ENCODE results near the gene HMGA1. TPM values are rescaled to one million over a fixed set of nuclear protein-coding genes. Genes with fewer than 3 reads are reported as not detected.
A peak's percentile ranks its signal among the peaks of the same experiment; 100 is the strongest.

HMGA1 gene
- total and polyA plus RNA-seq, 7 donors = 83.5 to 389 (median 134) TPM

- no peak for TF ChIP-seq CTCF (IDR thresholded peaks at IDR 0.05)
- peaks cover 43% of the 10 kb centered on the region for H3K4me1 ChIP-seq
- 52 to 84% (median 59%) methylated on average over 5 of the region's 5 CpGs for WGBS, 3 donors
- peak overlapping the region; percentile 83 for H3K27ac ChIP-seq
- H3K36me3 ChIP-seq (ENCODE audit: insufficient read depth in 1 of 2, low read depth in 1 of 2) = peaks cover 0 to 16% of the 10 kb centered on the region in 2 donors
- H3K9me3 ChIP-seq = no peaks in the 10 kb centered on the region
- DNase-seq (no peak), ATAC-seq (peak; percentile 20 to 50 (median 39))
- intact Hi-C loops (cut with DNase I) = loop anchor here in 1 of 2 donors (5.0 kb wide), 1 partner anchor 106 kb away; no protein-coding TSS in a partner anchor
- H3K27me3 ChIP-seq (ENCODE audit: insufficient read depth in 3 of 3, low read length in 2 of 3) = no peaks in the 10 kb centered on the region
- no peak overlapping the region for H3K4me3 ChIP-seq
Measured at GRCh38 chr6:34276191-34276590, 39.5 kb downstream of the HMGA1 start.

- H3K36me3 ChIP-seq (ENCODE audit: insufficient read depth in 1 of 2, low read depth in 1 of 2) = peaks cover 0 to 16% of the 10 kb centered on the region in 2 donors
- DNase-seq (peak; percentile 43 to 85), ATAC-seq (peak; percentile 89 to 91 (median 90))
- H3K4me1 ChIP-seq = peaks cover 47% of the 10 kb centered on the region
- TF ChIP-seq CTCF (IDR thresholded peaks at IDR 0.05) = no peak
- no peaks in the 10 kb centered on the region for H3K9me3 ChIP-seq
- intact Hi-C loops (cut with DNase I) = loop anchor here in 1 of 2 donors (5.0 kb wide), 1 partner anchor 105 kb away; no protein-coding TSS in a partner anchor
- no peaks in the 10 kb centered on the region for H3K27me3 ChIP-seq (ENCODE audit: insufficient read depth in 3 of 3, low read length in 2 of 3)
- 21 to 44% (median 26%) methylated on average over 10 of the region's 10 CpGs for WGBS, 3 donors
- no peak overlapping the region for H3K4me3 ChIP-seq
- H3K27ac ChIP-seq = peak overlapping the region; percentile 83
Measured at GRCh38 chr6:34276881-34277762, 40.4 kb downstream of the HMGA1 start.

- intact Hi-C loops (cut with DNase I) = loop anchor here in 1 of 2 donors (5.0 kb wide), 1 partner anchor 105 kb away; no protein-coding TSS in a partner anchor
- peaks cover 0 to 16% of the 10 kb centered on the region in 2 donors for H3K36me3 ChIP-seq (ENCODE audit: insufficient read depth in 1 of 2, low read depth in 1 of 2)
- no peak overlapping the region for H3K4me3 ChIP-seq
- peak overlapping the region; percentile 83 for H3K27ac ChIP-seq
- no peak for TF ChIP-seq CTCF (IDR thresholded peaks at IDR 0.05)
- WGBS, 3 donors = 55 to 77% (median 58%) methylated on average over 4 of the region's 4 CpGs
- no peaks in the 10 kb centered on the region for H3K27me3 ChIP-seq (ENCODE audit: insufficient read depth in 3 of 3, low read length in 2 of 3)
- H3K9me3 ChIP-seq = no peaks in the 10 kb centered on the region
- no peak for DNase-seq
- ATAC-seq = peak in 1 of 4 donors; percentile 11
- peaks cover 52% of the 10 kb centered on the region for H3K4me1 ChIP-seq
Measured at GRCh38 chr6:34277763-34278112, 41.1 kb downstream of the HMGA1 start.

- peaks cover 0 to 16% of the 10 kb centered on the region in 2 donors for H3K36me3 ChIP-seq (ENCODE audit: insufficient read depth in 1 of 2, low read depth in 1 of 2)
- DNase-seq = no peak
- no peaks in the 10 kb centered on the region for H3K9me3 ChIP-seq
- 76 to 96% (median 93%) methylated on average over 5 of the region's 5 CpGs for WGBS, 3 donors
- intact Hi-C loops (cut with DNase I) = loop anchor here in 1 of 2 donors (5.0 kb wide), 1 partner anchor 103 kb away; no protein-coding TSS in a partner anchor
- H3K4me3 ChIP-seq = no peak overlapping the region
- peaks cover 58% of the 10 kb centered on the region for H3K4me1 ChIP-seq
- TF ChIP-seq CTCF (IDR thresholded peaks at IDR 0.05) = no peak
- H3K27ac ChIP-seq = peak overlapping the region; percentile 83
- ATAC-seq = no peak
- H3K27me3 ChIP-seq (ENCODE audit: insufficient read depth in 3 of 3, low read length in 2 of 3) = no peaks in the 10 kb centered on the region
Measured at GRCh38 chr6:34278833-34279232, 42.2 kb downstream of the HMGA1 start.
